Right lobe of liver (tissue), 4 donors: ENCODE measurements around the gene LRIT3.

Experiments used
- CTCF ChIP-seq, 4 donors: fragments of 200-600 bp in 3 of 4; fragments of 450-650 bp in 1 of 4; IDR thresholded peaks; one replicate each; pipeline versions ENCODE4 v1.5.1 to v1.8.0; 2016 to 2022; ENCODE audit warnings: antibody characterized with exemption in 4 of 4, mild to moderate bottlenecking in 2 of 4
- POLR2A ChIP-seq: fragments of 450-650 bp; IDR thresholded peaks from one replicate; pipeline ENCODE4 v1.6.1; 2017; ENCODE audit warnings: antibody characterized with exemption, mild to moderate bottlenecking
- donor health status: DM: no; HTN: no; CAD: no.
- donor health status: DM: no; HTN: no; CAD: no.
- donor health status: DM: no; HTN: yes; CAD: no.

GRCh38 chr4:109872065-109872464 lies 24.2 kb downstream of the LRIT3 start:
- no peak for TF ChIP-seq CTCF (IDR thresholded peaks at IDR 0.05)
- TF ChIP-seq POLR2A, result no peak
